LNCAP (cell line): ENCODE results near the gene TPCN1.

Source experiments
- TF ChIP-seq, protein P1 (sequence below): fragments of 450-650 bp; IDR thresholded peaks from 2 replicates; pipeline ENCODE4 v1.5.1; 2017; ENCODE audit warnings: mild to moderate bottlenecking

TPCN1 gene

DNA sequence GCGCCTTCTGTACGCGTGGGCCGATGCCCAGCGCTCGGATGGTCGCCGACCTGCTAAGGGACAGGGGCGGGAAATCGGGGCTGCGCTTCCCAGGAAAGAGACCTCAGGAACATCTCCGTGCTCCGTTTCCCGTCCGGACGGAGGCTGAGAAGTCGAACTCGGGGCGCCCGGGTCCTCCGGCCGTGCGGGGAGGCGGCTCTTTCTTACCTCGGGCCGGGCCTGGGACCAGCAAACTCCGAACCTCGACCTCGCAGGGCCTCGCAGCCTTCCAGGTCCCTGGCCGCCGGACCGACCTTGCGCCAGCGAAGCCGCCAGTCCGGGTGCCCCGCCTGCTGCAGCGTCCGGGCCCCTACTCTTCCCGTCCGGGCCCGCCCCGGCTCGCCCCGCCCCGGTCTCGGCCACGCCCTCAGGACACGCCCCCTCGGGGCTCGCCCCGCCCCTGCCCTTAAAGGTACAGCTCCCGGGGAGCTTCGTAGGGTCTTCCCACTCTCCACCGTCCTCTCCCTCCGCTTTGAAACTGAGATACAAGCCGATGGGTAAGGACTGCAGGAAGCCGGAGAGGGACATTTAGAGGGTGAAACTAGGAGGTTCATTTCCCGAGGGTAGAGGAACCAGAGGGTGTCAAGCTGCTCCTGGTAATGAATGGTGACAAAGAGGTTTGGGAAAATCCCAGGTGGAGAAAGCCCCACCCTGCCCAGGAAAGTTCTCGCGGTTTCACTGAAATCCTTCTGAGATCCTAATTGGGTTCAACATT lies 113.7 kb downstream of the TPCN1 start, which contains the start of gene SLC8B1:
SLC8B1 (minus strand) TSS at position 324 of the 754 bp plus-strand sequence. CDS start 2,231 bp downstream, outside the sequence.
- TF ChIP-seq, protein P1, sequence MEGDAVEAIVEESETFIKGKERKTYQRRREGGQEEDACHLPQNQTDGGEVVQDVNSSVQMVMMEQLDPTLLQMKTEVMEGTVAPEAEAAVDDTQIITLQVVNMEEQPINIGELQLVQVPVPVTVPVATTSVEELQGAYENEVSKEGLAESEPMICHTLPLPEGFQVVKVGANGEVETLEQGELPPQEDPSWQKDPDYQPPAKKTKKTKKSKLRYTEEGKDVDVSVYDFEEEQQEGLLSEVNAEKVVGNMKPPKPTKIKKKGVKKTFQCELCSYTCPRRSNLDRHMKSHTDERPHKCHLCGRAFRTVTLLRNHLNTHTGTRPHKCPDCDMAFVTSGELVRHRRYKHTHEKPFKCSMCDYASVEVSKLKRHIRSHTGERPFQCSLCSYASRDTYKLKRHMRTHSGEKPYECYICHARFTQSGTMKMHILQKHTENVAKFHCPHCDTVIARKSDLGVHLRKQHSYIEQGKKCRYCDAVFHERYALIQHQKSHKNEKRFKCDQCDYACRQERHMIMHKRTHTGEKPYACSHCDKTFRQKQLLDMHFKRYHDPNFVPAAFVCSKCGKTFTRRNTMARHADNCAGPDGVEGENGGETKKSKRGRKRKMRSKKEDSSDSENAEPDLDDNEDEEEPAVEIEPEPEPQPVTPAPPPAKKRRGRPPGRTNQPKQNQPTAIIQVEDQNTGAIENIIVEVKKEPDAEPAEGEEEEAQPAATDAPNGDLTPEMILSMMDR = no peak

DNA sequence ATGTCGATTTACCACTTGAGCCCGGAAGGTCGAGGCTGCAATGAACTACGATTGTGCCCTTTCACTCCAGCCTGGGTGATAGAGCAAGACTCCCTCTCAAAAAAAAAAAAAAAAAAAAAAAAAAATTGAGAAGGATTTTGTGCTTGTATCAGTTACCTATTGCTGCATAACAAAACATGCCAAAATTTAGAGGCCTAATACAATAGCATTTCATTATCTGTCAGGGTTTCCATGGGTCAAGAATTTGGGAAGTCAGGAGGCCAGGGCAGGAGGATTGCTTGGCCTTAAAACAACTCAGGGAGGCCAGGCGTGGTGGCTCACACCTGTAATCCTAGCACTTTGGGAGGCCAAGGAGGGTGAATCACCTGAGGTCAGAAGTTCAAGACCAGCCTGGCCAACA lies 118.3 kb downstream of the TPCN1 start:
- TF ChIP-seq, protein P1 = no peak

- TF ChIP-seq, protein P1 = no peak
These were observed 118.8 kb downstream of the TPCN1 start for GRCh38 chr12:113340061-113340460.

DNA sequence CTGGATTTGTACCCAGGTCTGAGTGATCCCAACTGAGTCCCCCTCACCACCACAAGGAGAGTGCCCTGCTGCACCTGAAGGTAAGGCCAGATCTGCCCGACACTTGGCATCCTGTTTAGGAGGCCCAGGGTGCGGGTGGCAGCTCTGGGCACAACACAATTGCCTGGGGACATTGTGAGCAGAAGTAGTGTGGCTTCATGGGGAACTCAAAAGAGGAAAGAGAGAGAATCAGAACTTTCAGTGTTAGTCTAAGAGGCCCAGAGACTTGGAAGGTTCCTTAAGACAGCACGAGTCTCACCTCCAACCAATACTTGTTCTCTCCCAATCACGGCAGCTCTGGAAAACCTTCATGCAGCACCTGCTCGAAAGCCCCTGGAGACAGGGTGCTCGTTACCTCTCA lies 120.3 kb downstream of the TPCN1 start:
- TF ChIP-seq, protein P1 = no peak

DNA sequence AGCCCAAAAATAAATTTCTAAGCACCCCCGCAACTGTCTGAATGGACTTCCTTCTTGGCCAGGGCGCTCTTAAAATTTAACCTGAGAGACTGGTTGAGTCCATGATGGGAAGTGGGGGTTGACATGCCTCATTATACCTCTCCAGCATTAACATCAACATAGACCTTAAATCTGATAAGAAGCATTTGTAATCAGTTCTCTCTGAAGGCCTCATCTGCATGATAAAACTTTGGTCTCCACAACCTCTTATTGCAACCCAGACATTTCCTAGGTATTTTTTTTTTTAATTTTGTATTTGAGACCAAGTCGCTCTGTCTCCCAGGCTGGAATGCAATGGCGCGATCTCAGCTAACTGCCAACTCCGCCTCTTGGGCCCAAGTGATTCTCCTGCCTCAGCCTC lies 124.1 kb downstream of the TPCN1 start:
- TF ChIP-seq, protein P1 = no peak

- TF ChIP-seq, protein P1 = no peak
These were observed 125.1 kb downstream of the TPCN1 start for GRCh38 chr12:113346353-113346752.

DNA sequence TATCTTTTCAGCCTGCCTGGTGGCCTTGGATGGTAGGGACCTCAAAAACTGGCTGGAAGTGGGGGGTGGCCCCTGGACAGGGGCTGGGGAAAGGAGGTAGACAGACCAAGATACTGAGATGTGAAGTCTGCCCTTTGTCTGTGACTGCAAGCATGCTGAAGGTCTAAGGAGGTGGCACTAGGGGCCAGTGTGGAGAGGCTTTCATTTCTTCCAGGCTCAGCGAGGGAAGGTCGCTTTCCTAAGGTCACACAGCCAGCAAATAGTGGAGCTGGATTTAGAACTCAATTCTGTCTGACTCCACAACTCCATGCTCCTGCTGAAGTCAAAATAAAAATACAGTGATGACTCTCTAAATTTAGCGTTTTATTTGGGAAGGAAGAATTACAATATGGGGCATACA lies 125.8 kb downstream of the TPCN1 start:
- TF ChIP-seq, protein P1 = no peak
